BLaER1 (cell line): ENCODE measurements around the gene JAKMIP1.

Source experiments
- H3K27ac ChIP-seq: shearing (Covaris generic); formaldehyde crosslinking; 2 replicates; pipeline ENCODE4 v1.8.1; 2022
- H3K27me3 ChIP-seq: shearing (Covaris generic); formaldehyde crosslinking; 2 replicates; pipeline ENCODE4 v1.8.1; 2022
- H3K36me3 ChIP-seq: shearing (Covaris generic); formaldehyde crosslinking; 2 replicates; pipeline ENCODE4 v1.8.1; 2022
- H3K4me1 ChIP-seq: shearing (Covaris generic); formaldehyde crosslinking; 2 replicates; pipeline ENCODE4 v1.8.1; 2022
- H3K4me2 ChIP-seq: shearing (Covaris generic); formaldehyde crosslinking; 2 replicates; pipeline ENCODE4 v1.8.1; 2022
- H3K4me3 ChIP-seq: shearing (Covaris generic); formaldehyde crosslinking; 2 replicates; pipeline ENCODE4 v1.8.1; 2022
- H3K9ac ChIP-seq: shearing (Covaris generic); formaldehyde crosslinking; 2 replicates; pipeline ENCODE4 v1.8.1; 2022
- H3K9me3 ChIP-seq: shearing (Covaris generic); formaldehyde crosslinking; 2 replicates; pipeline ENCODE4 v1.8.1; 2022
- H4K20me1 ChIP-seq: shearing (Covaris generic); formaldehyde crosslinking; 2 replicates; pipeline ENCODE4 v1.8.1; 2022
- Cebpa-rat ChIP-seq: shearing (Covaris generic); IDR thresholded peaks from 2 replicates; pipeline ENCODE4 v1.8.1; 2022

The JAKMIP1 gene

DNA sequence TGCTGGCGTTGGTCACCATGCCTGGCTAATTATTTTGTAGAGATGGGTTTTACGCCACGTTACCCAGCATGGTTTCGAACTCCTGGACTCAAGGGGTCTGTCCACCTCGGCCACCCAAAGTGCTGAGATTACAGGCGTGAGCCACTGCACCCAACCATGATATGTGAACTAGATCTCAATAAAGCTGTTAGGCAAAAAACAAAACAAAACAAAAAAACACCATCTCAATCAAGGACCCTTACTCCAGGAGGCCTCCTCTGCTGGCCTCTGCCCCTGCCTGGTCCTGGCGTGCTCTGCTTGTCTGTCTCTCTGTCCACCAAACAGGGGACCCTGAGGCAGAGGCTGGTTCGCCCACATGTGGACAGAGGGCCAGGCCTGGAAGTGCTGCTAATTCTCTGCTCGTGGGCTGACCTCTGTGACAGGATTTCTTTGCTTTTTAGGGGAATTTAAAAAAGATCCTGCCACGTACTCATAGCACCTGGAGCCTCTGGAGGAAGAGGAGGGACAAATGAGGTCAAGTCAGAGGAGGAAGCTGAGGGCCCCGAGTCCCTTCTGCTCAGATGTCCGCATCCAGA lies 36.6 kb upstream of the JAKMIP1 start:
- Histone ChIP-seq H3K4me1 (peaks cover 51% of the 10 kb centered on the region), H3K4me2 (peak overlapping the region; percentile 23; the same call in 1 of the 2 replicates), H3K9ac (no peak overlapping the region), H3K27ac (0 out of 2 replicates have a peak overlapping the region, but pooled peaks have one; percentile 8), H3K4me3 (no peak overlapping the region), H3K27me3 (no peaks in the 10 kb centered on the region), H4K20me1 (no peaks in the 10 kb centered on the region), H3K9me3 (no peaks in the 10 kb centered on the region), H3K36me3 (no peaks in the 10 kb centered on the region)
- TF ChIP-seq Cebpa-rat, result no peak

DNA sequence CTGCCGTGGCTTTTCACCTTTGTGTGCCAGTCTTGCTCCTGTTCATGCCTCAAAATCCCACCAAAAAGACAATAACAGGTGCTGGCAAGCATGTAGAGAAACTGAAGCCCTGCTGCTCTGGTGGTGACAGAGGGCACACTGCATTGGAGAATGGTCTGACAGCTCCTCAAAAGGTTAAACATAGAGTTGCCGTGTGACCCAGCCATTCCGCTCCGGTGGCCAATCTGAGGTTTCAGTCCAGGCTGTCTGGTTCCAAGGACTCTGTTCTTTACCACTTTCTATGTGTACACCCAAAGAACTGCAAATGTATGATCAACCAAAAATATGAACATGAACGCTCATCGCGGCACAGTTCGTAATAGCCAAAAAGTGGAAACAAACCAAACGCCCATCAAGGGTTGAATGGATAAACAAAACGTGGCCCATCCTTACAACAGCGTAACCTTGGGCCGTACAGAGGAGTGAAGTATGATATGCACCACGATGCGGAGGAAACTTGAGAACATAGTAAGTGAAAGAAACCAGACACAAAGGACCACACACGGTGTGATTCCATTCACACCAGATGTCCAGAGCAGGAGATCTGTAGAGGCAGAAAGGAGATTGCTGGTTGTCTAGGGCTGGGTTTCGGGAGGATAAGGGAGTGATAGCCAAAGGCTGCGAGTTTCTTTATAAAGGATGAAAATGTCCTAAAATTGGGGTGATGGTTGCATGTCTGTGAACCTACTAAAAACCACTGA lies 35.7 kb upstream of the JAKMIP1 start:
- H3K36me3 ChIP-seq, result no peaks in the 10 kb centered on the region
- no peak overlapping the region for H3K9ac ChIP-seq
- TF ChIP-seq Cebpa-rat, result no peak
- peak overlapping the region; percentile 79 for H3K4me2 ChIP-seq
- no peaks in the 10 kb centered on the region for H3K9me3 ChIP-seq
- H3K4me1 ChIP-seq, result peaks cover 56% of the 10 kb centered on the region
- H3K27me3 ChIP-seq, result no peaks in the 10 kb centered on the region
- peak overlapping the region; percentile 27; the same call in 1 of the 2 replicates for H3K27ac ChIP-seq
- no peak overlapping the region for H3K4me3 ChIP-seq
- H4K20me1 ChIP-seq, result no peaks in the 10 kb centered on the region

GRCh38 chr4:6235012-6235411 lies 34.7 kb upstream of the JAKMIP1 start:
- no peaks in the 10 kb centered on the region for H4K20me1 ChIP-seq
- peaks cover 67% of the 10 kb centered on the region for H3K4me1 ChIP-seq
- H3K4me3 ChIP-seq, result peak overlapping the region; percentile 8; the same call in 1 of the 2 replicates
- peak overlapping the region; percentile 27 for H3K27ac ChIP-seq
- H3K9ac ChIP-seq, result no peak overlapping the region
- no peaks in the 10 kb centered on the region for H3K36me3 ChIP-seq
- no peaks in the 10 kb centered on the region for H3K27me3 ChIP-seq
- H3K4me2 ChIP-seq, result peak overlapping the region; percentile 79
- no peaks in the 10 kb centered on the region for H3K9me3 ChIP-seq
- TF ChIP-seq Cebpa-rat, result no peak

DNA sequence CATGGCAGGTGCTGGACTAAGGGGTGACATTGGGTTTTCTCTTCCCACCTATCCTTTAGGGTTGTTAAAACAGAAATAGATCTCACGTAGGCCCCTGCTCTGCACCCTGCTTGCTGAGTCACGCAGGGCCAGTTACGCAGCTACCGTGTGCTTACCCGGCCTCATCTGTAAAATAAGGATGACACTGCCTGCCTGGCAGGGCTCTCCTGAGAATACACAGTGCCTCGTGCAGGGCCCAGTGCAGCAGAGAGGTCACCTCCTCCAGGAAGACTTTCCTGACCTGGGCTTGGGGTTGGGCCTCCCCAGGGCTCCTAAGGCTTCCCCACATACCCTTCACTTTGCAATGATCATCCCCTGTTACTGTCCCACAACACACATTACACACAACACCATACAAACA lies 33.6 kb upstream of the JAKMIP1 start:
- Histone ChIP-seq H3K4me1 (peaks cover 76% of the 10 kb centered on the region), H3K36me3 (no peaks in the 10 kb centered on the region), H4K20me1 (no peaks in the 10 kb centered on the region), H3K27ac (peak overlapping the region; percentile 15), H3K4me2 (peak overlapping the region; percentile 79), H3K27me3 (no peaks in the 10 kb centered on the region), H3K9me3 (no peaks in the 10 kb centered on the region), H3K4me3 (no peak overlapping the region), H3K9ac (no peak overlapping the region)
- no peak for TF ChIP-seq Cebpa-rat

DNA sequence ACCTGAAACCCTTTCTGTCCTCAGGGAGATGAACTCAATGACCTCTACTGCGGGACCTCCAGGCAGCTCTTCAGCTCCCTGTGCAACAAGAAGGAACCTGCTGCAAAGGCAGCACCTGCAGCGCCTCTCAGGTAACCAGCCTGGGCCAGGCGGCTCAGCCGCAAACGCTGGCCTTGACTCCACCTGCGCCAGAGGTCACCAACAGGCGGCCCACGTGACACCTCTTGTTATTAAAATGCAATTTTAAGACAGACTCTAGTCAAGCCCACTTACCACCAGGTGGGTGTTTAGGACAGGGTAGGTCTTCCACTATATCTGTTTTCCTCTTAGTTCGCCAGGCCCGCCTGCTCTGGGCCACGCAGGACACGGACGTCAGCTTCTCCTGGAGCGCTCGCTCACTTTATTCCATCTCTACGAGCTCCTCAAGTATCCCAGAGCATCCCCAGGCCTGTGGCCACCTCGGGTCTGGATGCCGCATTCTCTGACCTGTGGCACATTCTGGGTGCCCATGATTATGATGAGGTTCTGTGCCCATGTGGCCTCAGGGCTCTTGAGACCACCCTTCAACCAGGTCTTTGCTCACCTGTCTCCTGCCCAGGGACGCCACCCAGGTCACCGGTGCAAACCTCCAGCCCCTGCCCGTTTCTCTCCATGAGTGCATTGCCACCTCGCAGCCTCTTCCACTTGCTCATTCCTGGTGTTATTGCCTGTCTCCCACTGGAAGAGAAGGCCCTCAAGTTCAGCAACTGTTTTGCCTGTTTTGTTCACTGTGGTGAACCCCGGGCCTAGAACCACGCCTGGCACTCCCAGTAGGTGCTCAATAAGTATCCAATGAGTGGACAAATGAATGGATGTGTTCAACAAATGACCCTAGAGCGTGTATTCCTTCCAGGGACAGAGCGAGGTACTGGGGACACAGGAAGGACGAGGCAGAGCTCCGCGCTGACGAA lies 32.8 kb upstream of the JAKMIP1 start:
- H3K4me2 ChIP-seq, result peak overlapping the region; percentile 79
- H3K9me3 ChIP-seq, result no peaks in the 10 kb centered on the region
- peak overlapping the region; percentile 15; the same call in 1 of the 2 replicates for H3K27ac ChIP-seq
- no peak for TF ChIP-seq Cebpa-rat
- H3K4me3 ChIP-seq, result no peak overlapping the region
- peaks cover 85% of the 10 kb centered on the region for H3K4me1 ChIP-seq
- no peak overlapping the region for H3K9ac ChIP-seq
- H3K36me3 ChIP-seq, result no peaks in the 10 kb centered on the region
- H4K20me1 ChIP-seq, result no peaks in the 10 kb centered on the region
- no peaks in the 10 kb centered on the region for H3K27me3 ChIP-seq

- peaks cover 89% of the 10 kb centered on the region for H3K4me1 ChIP-seq
- no peak for TF ChIP-seq Cebpa-rat
- H3K4me2 ChIP-seq, result no peak overlapping the region
- no peak overlapping the region for H3K27ac ChIP-seq
- H3K36me3 ChIP-seq, result no peaks in the 10 kb centered on the region
- no peaks in the 10 kb centered on the region for H3K27me3 ChIP-seq
- H3K9ac ChIP-seq, result no peak overlapping the region
- H3K9me3 ChIP-seq, result no peaks in the 10 kb centered on the region
- H3K4me3 ChIP-seq, result no peak overlapping the region
- no peaks in the 10 kb centered on the region for H4K20me1 ChIP-seq
Measured at GRCh38 chr4:6231663-6232165, 31.4 kb upstream of the JAKMIP1 start.

- peak overlapping the region; percentile 78 for H3K4me2 ChIP-seq
- H3K4me3 ChIP-seq, result no peak overlapping the region
- TF ChIP-seq Cebpa-rat, result no peak
Measured at GRCh38 chr4:6230827-6231662, 30.7 kb upstream of the JAKMIP1 start.

DNA sequence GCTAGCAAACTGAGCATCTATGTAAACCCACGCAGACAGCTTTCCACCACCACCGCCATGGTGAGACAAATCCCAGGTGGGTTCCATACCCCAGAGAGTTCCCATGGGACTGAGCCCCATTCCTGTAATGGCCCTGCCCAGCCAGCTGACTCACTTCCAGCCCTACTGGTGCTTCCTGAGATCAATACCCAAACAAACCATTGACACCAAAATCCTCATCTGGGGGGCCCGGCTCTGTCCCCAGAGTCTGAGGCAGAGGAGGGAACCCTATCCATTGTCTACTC lies 30.1 kb upstream of the JAKMIP1 start:
- peak overlapping the region; percentile 78 for H3K4me2 ChIP-seq
- H3K4me3 ChIP-seq, result no peak overlapping the region
- no peaks in the 10 kb centered on the region for H3K27me3 ChIP-seq
- H3K9me3 ChIP-seq, result no peaks in the 10 kb centered on the region
- no peaks in the 10 kb centered on the region for H4K20me1 ChIP-seq
- H3K27ac ChIP-seq, result no peak overlapping the region
- peaks cover 86% of the 10 kb centered on the region for H3K4me1 ChIP-seq
- TF ChIP-seq Cebpa-rat, result no peak
- no peaks in the 10 kb centered on the region for H3K36me3 ChIP-seq
- H3K9ac ChIP-seq, result no peak overlapping the region

More at GRCh38 chr4:6230827-6231662, 30.7 kb upstream of the JAKMIP1 start:
- Histone ChIP-seq H3K36me3 (no peaks in the 10 kb centered on the region), H3K27me3 (no peaks in the 10 kb centered on the region), H3K9ac (no peak overlapping the region), H3K9me3 (no peaks in the 10 kb centered on the region), H3K27ac (no peak overlapping the region; the same call in 1 of the 2 replicates), H4K20me1 (no peaks in the 10 kb centered on the region), H3K4me1 (peaks cover 90% of the 10 kb centered on the region)
